ENCODE results near the gene ZNF888. TPM values are rescaled to one million over a fixed set of nuclear protein-coding genes. Genes with fewer than 3 reads are reported as not detected.
A peak's percentile ranks its signal among the peaks of the same experiment; 100 is the strongest.
"Not testable (repeated sequence)": the region's sequence is repeated elsewhere in the genome, so short reads cannot be mapped to it uniquely, and the experiment has no call there.

ZNF888 gene
- total RNA-seq, 4 donors from 2014 or later = 1.3 to 6.6 (median 5.3) TPM

DNA sequence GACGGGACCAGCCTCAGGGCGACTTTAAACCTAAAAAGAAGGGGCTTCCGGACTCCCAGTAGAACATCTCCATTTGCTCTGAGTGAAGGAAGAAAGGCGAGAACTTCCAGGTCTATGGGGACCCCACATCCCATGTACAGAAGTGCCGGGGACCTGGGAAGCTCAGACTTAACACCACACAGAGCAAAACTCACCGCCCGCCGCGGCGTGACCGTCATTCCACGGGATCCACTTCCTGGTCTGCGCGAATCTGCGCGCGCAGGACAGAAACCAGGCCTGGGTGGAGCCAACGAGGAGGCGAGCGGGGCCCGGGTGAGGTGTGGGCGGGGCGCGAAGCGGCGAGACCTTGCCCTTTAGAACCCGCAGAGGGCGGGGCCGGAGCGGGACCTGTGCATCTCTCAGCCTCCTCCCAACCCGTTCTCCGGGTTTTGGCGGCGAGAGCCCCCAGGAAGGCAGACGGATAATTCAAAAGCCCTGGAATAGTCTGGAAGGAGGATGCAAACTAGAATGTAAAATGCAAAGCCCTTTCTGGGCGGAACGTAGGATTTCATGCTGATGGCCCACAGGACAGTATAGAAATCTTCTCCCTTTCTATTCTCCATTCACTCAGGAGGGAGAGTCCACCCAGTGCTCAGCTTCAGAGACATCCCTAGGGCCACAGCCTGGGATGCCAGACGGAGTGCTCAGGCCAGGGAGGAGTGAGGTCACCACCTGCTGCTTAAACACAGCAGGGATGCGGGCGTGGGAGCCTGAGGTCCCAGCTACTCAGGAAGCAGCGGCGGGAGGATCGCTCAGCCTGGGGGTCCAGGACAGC lies 65.6 kb downstream of the ZNF888 start, which contains the start of gene ZNF468:
Gene ZNF468 (minus strand): TSS at position 242 of the 814 bp plus-strand sequence. CDS start 3,347 bp downstream, outside the sequence.
- not testable (repeated sequence) for H3K9me3 ChIP-seq, H3K4me1 ChIP-seq, H3K27me3 ChIP-seq
- peak within 1 kb of the TSS; percentile 58 to 73 (median 71) for H3K4me3 ChIP-seq
- DNase-seq = peak; percentile 78 to 90 (median 86)
- peak; percentile 41 to 58 for TF ChIP-seq POLR2A (IDR thresholded peaks at IDR 0.05)
- TF ChIP-seq, protein P1, sequence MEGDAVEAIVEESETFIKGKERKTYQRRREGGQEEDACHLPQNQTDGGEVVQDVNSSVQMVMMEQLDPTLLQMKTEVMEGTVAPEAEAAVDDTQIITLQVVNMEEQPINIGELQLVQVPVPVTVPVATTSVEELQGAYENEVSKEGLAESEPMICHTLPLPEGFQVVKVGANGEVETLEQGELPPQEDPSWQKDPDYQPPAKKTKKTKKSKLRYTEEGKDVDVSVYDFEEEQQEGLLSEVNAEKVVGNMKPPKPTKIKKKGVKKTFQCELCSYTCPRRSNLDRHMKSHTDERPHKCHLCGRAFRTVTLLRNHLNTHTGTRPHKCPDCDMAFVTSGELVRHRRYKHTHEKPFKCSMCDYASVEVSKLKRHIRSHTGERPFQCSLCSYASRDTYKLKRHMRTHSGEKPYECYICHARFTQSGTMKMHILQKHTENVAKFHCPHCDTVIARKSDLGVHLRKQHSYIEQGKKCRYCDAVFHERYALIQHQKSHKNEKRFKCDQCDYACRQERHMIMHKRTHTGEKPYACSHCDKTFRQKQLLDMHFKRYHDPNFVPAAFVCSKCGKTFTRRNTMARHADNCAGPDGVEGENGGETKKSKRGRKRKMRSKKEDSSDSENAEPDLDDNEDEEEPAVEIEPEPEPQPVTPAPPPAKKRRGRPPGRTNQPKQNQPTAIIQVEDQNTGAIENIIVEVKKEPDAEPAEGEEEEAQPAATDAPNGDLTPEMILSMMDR (IDR thresholded peaks at IDR 0.05) = peak in 1 of 6 experiments; percentile 30
- peaks cover 0 to 18% (median 0%) of the 10 kb centered on the region in 3 donors for H3K36me3 ChIP-seq
- H3K27ac ChIP-seq = peak within 1 kb of the TSS in 3 of 4 donors; percentile 72 to 74 (median 73)

DNA sequence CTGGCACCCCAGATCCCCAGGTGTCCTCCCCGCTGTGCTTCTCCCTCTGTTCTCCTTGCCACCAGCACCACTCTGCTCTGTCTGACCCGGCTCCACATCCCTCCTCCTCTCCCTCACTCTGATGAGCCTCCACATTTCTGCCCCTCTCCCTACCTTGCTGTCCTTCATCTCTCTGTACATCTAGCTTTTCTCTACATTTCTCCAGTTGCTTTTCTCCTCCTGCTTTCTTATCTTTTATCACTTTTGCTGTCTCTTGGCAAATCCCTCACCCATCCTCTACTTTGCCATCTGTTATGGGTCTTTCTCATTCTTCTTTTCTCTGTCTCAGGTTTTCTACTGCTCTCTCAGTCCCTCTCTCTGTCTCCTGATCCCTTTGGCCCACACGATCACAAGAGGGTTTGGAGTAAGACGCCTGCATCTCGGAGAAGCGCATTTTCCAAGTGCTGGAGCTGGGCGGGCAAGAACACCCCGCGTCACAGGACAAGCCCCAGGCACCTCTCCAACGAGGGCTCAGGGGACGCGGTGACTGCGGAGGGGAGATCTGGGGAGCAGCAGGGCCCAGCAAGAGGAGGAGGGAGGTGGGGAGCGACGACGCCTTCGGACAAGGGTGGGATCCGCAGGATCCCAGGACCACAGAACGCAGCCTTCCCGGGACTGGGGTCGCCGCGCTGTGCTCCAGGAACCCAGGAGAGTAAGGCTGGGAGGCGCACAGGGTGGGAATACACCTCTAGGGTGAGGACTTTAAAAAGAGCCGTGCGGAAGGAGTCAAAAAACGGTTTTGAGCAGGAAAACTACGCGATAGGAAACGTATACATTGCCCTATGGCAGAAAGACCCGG lies 66.5 kb downstream of the ZNF888 start:
- not testable (repeated sequence) for H3K9me3 ChIP-seq, H3K27me3 ChIP-seq, H3K4me1 ChIP-seq
- DNase-seq = peak in 1 of 3 donors; percentile 53
- Histone ChIP-seq H3K27ac (peak overlapping the region in 3 of 4 donors; percentile 72 to 74 (median 73)), H3K4me3 (peak overlapping the region; percentile 58 to 73 (median 71)), H3K36me3 (peaks cover 0 to 26% (median 0%) of the 10 kb centered on the region in 3 donors)

Small RNAs within 50 kb of the gene (small RNA-seq; reads per million reads assigned to genes)
- 0.35 to 0.38 reads per million in 2 donors for gene ZNF320

Other genes with a start within 250 kb of the ZNF888 start
- 10 to 100 TPM; 14.5 to 19.0 (median 16.3) TPM for gene ZNF611, start 188.4 kb downstream of the ZNF888 start, total RNA-seq
- 10 to 100 TPM; 28.1 to 59.3 (median 42.8) TPM for gene ZNF600, start 136.6 kb downstream of the ZNF888 start, total RNA-seq
- 10 to 100 TPM in 3 of 4 donors, 1 to 10 TPM in 1; 9.5 to 16.9 (median 12.8) TPM for gene ZNF28, start 101.8 kb downstream of the ZNF888 start, total RNA-seq
- 10 to 100 TPM; 17.3 to 25.6 (median 18.5) TPM for gene ZNF468, start 65.8 kb downstream of the ZNF888 start, total RNA-seq
- 10 to 100 TPM in 3 of 4 donors, 1 to 10 TPM in 1; 5.8 to 35.5 (median 17.8) TPM for gene ZNF320, start 25.8 kb downstream of the ZNF888 start, total RNA-seq
- gene ZNF816, start 39.5 kb upstream of the ZNF888 start, total RNA-seq = 10 to 100 TPM in 3 of 4 donors, 1 to 10 TPM in 1; 6.1 to 17.4 (median 11.4) TPM
- not detected for gene ERVV-1, start 90.5 kb upstream of the ZNF888 start, total RNA-seq
- gene ERVV-2, start 121.3 kb upstream of the ZNF888 start, total RNA-seq = not detected
- 10 to 100 TPM; 37.3 to 93.2 (median 64.7) TPM for gene ZNF160, start 180.0 kb upstream of the ZNF888 start, total RNA-seq
- gene ZNF415, start 209.5 kb upstream of the ZNF888 start, total RNA-seq = 1 to 10 TPM; 1.2 to 9.9 (median 2.6) TPM
- 10 to 100 TPM; 12.7 to 21.5 (median 16.1) TPM for gene ZNF347, start 235.6 kb upstream of the ZNF888 start, total RNA-seq